A549 (cell line): ENCODE measurements around the gene P2RX6. TPM values are rescaled to one million over a fixed set of nuclear protein-coding genes. Genes with fewer than 3 reads are reported as not detected.

Experiments used
- ATAC-seq, 2 experiments: fragments of 200-7000 bp in 1 of 2; fragments of >200 bp in 1 of 2; cut with Nextera tagmentation in 1 of 2; cut with Tn5 transposase in 1 of 2; 3 replicates each; pipeline versions ENCODE4 v1.8.0 to v1.9.1; 2018 to 2020; ENCODE audit warnings: mild to moderate bottlenecking in 1 of 2, moderate library complexity in 1 of 2
- CTCF ChIA-PET: fragments of 300-600 bp; sonication (Branson Sonifier 250); formaldehyde crosslinking; extraction: SDS; loops from one replicate; lab custom pipeline; 2021; ENCODE audit warnings: antibody characterized with exemption, inconsistent platforms; lab: Yijun Ruan, JAX
- POLR2A ChIA-PET: fragments of 350-600 bp; formaldehyde crosslinking; extraction: SDS; loops from one replicate; lab custom pipeline; 2021; ENCODE audit warnings: antibody characterized with exemption, inconsistent platforms; lab: Yijun Ruan, JAX
- DNase-seq, 2 experiments: peaks; one replicate each; pipeline versions ENCODE4 v3.0.0 to v3.0.0-alpha.2; 2011 to 2016; ENCODE audit warnings: low read depth in 1 of 2, low spot score in 1 of 2
- FAIRE-seq: peaks from 2 replicates; lab custom pipeline; 2011; peaks lifted over from hg19 to GRCh38; lab: Jason Lieb, UNC
- H3K27ac ChIP-seq, 2 experiments: fragments of >200 bp; sonication (Bioruptor Twin); formaldehyde crosslinking; 3 replicates each; pipeline ENCODE4 v1.5.1; 2016 to 2017
- H3K4me1 ChIP-seq: fragments of >200 bp; sonication (Bioruptor Twin); formaldehyde crosslinking; 3 replicates; pipeline ENCODE4 v1.6.1; 2016
- H3K4me2 ChIP-seq: fragments of >200 bp; sonication (Bioruptor Twin); formaldehyde crosslinking; 3 replicates; pipeline ENCODE4 v1.6.1; 2016
- H3K4me3 ChIP-seq: fragments of >200 bp; sonication (Bioruptor Twin); formaldehyde crosslinking; 3 replicates; pipeline ENCODE4 v1.5.1; 2016
- H3K9me3 ChIP-seq: fragments of >200 bp; sonication (Bioruptor Twin); formaldehyde crosslinking; 3 replicates; pipeline ENCODE4 v1.6.1; 2016
- ATOH8 ChIP-seq: fragments of 250-450 bp; sonication (Bioruptor Pico); IDR thresholded peaks from 2 replicates; pipeline ENCODE4 v1.5.0; 2020; ENCODE audit warnings: low read depth, mild to moderate bottlenecking, moderate library complexity
- BCL3 ChIP-seq: fragments of >200 bp; sonication (Bioruptor Twin); formaldehyde crosslinking; IDR thresholded peaks from 3 replicates; pipeline ENCODE4 v1.6.1; 2016
- CTCF ChIP-seq: fragments of >200 bp; sonication (Bioruptor Twin); formaldehyde crosslinking; IDR thresholded peaks from 3 replicates; pipeline ENCODE4 v1.5.1; 2016
- E2F6 ChIP-seq: IDR thresholded peaks from 2 replicates; pipeline ENCODE4 v1.6.1; 2012; ENCODE audit warnings: low read depth, borderline replicate concordance
- EHF ChIP-seq: fragments of 250-450 bp; sonication (Bioruptor Pico); IDR thresholded peaks from 2 replicates; pipeline ENCODE4 v1.5.0; 2020; ENCODE audit warnings: mild to moderate bottlenecking
- EHMT2 ChIP-seq: fragments of 200-600 bp; sonication (generic); IDR thresholded peaks from 2 replicates; pipeline ENCODE4 v1.6.1; 2016; ENCODE audit warnings: antibody characterized with exemption, low read depth, mild to moderate bottlenecking, moderate library complexity
- ELK1 ChIP-seq: fragments of 150-350 bp; IDR thresholded peaks from 2 replicates; pipeline ENCODE4 v1.6.1; 2014; ENCODE audit warnings: low read depth, mild to moderate bottlenecking, low read length
- FOSL2 ChIP-seq, 2 experiments: fragments of 450-650 bp in 1 of 2; fragments of >200 bp in 1 of 2; sonication (Bioruptor Twin) in 1 of 2; formaldehyde crosslinking; IDR thresholded peaks; 2 replicates each; pipeline versions ENCODE4 v1.5.0 to v1.6.1; 2016 to 2020; ENCODE audit warnings: mild to moderate bottlenecking in 1 of 2, moderate library complexity in 1 of 2
- GATA3 ChIP-seq: IDR thresholded peaks from 2 replicates; pipeline ENCODE4 v1.6.1; 2012; ENCODE audit warnings: borderline replicate concordance
- HDAC2 ChIP-seq: fragments of 200-600 bp; sonication (generic); IDR thresholded peaks from 2 replicates; pipeline ENCODE4 v1.6.1; 2016
- HES2 ChIP-seq: fragments of >200 bp; sonication (Bioruptor Twin); formaldehyde crosslinking; IDR thresholded peaks from 2 replicates; pipeline ENCODE4 v1.6.1; 2016
- HMGXB4 ChIP-seq: fragments of 250-450 bp; sonication (Bioruptor Pico); IDR thresholded peaks from 2 replicates; pipeline ENCODE4 v1.5.0; 2021; ENCODE audit warnings: mild to moderate bottlenecking, moderate library complexity, borderline replicate concordance
- HOXB13 ChIP-seq: fragments of 250-450 bp; sonication (Bioruptor Pico); IDR thresholded peaks from 2 replicates; pipeline ENCODE4 v1.5.0; 2020; ENCODE audit warnings: low read depth, mild to moderate bottlenecking, moderate library complexity
- JUN ChIP-seq, 2 experiments: fragments of >200 bp; sonication (Bioruptor Twin); formaldehyde crosslinking; IDR thresholded peaks; 2 replicates in 1 of 2; 3 replicates in 1 of 2; pipeline ENCODE4 v1.6.1; 2016 to 2017
- MAX ChIP-seq: IDR thresholded peaks from 2 replicates; pipeline ENCODE4 v1.6.1; 2012
- POLR2A ChIP-seq: IDR thresholded peaks from 2 replicates; pipeline ENCODE4 v1.6.1; 2012; ENCODE audit warnings: mild to moderate bottlenecking, low read length
- POLR2AphosphoS2 ChIP-seq: conservative IDR thresholded peaks from 2 replicates; pipeline ENCODE4 v1.6.1; 2012; ENCODE audit warnings: low read length, improper control_type of control experiment, inconsistent platforms
- RARB ChIP-seq: fragments of 250-450 bp; sonication (Bioruptor Pico); IDR thresholded peaks from 2 replicates; pipeline ENCODE4 v1.8.0; 2021; ENCODE audit warnings: mild to moderate bottlenecking, moderate library complexity
- USF2 ChIP-seq: fragments of 450-650 bp; IDR thresholded peaks from 2 replicates; pipeline ENCODE4 v1.6.1; 2014; ENCODE audit warnings: antibody characterized with exemption
- ZFP36 ChIP-seq: fragments of 450-650 bp; IDR thresholded peaks from 2 replicates; pipeline ENCODE4 v1.6.1; 2014; ENCODE audit warnings: borderline replicate concordance; ENCODE audit not compliant: partially characterized antibody
- ZNF302 ChIP-seq: fragments of 250-450 bp; sonication (Bioruptor Pico); IDR thresholded peaks from 2 replicates; pipeline ENCODE4 v1.9.0; 2021; ENCODE audit warnings: inconsistent platforms, mild to moderate bottlenecking, moderate library complexity
- ZSCAN20 ChIP-seq: fragments of 250-450 bp; sonication (Bioruptor Pico); IDR thresholded peaks from 2 replicates; pipeline ENCODE4 v1.8.0; 2022; ENCODE audit warnings: mild to moderate bottlenecking, moderate library complexity
- WGBS: methylation state at CpG from one replicate; pipeline ENCODE4 v1.1.6; 2017; ENCODE audit errors: missing lambda C conversion rate; 5-methylcytosine and 5-hydroxymethylcytosine counted together
- polyA plus RNA-seq, 4 experiments: library from polyadenylated mRNA; depleted of rRNA in 3 of 4; stranded (reverse); fragments of >200 nt; fragmentation: RNase III in 1 of 4; extraction: RNeasy Plus Mini Kit Qiagen cat#74134 plus additional on column Dnase treatment in 1 of 4; gene quantifications; 2 replicates in 3 of 4; 3 replicates in 1 of 4; pipeline ENCODE4 v1.2.3, GENCODE V29; 2011 to 2017

Gene P2RX6
- polyA plus RNA-seq, 2 of the 4 experiments (the other 2 are of a cell fraction) = 0.67 to 0.92 TPM

GRCh38 chr22:21064917-21065864, 50.2 kb downstream of the P2RX6 start:
- FAIRE-seq = no peak
- Histone ChIP-seq H3K27ac (no peak overlapping the region), H3K9me3 (no peaks in the 10 kb centered on the region), H3K4me1 (no peaks in the 10 kb centered on the region), H3K4me3 (no peak overlapping the region), H3K4me2 (no peak overlapping the region)
- CTCF ChIA-PET = no interaction called here
- POLR2A ChIA-PET = no interaction called here
- no peak for ATAC-seq
- no peak for DNase-seq
- 48% methylated on average over 13 of the region's 13 CpGs for WGBS
- no peak for TF ChIP-seq HDAC2
- TF ChIP-seq MAX = no peak
- no peak for TF ChIP-seq USF2
- no peak for TF ChIP-seq POLR2A
- TF ChIP-seq HOXB13 (CRISPR knock-in tag) = no peak
- no peak for TF ChIP-seq FOSL2 (IDR thresholded peaks at IDR 0.05)
- no peak for TF ChIP-seq FOSL2 (CRISPR knock-in tag; IDR thresholded peaks at IDR 0.05)
- TF ChIP-seq RARB (CRISPR knock-in tag) = no peak
- TF ChIP-seq ELK1 = no peak
- TF ChIP-seq JUN (IDR thresholded peaks at IDR 0.05) = no peak
- no peak for TF ChIP-seq ZSCAN20 (CRISPR knock-in tag)
- no peak for TF ChIP-seq POLR2AphosphoS2
- no peak for TF ChIP-seq EHMT2

GRCh38 chr22:21067075-21067900, 52.3 kb downstream of the P2RX6 start:
- Histone ChIP-seq H3K4me1 (no peaks in the 10 kb centered on the region), H3K9me3 (no peaks in the 10 kb centered on the region), H3K27ac (no peak overlapping the region), H3K4me2 (no peak overlapping the region), H3K4me3 (no peak overlapping the region)
- POLR2A ChIA-PET = no interaction called here
- ATAC-seq = no peak
- CTCF ChIA-PET = no interaction called here
- FAIRE-seq = no peak
- no peak for DNase-seq
- WGBS = 62% methylated on average over 13 of the region's 28 CpGs
- no peak for TF ChIP-seq GATA3
- TF ChIP-seq HMGXB4 (CRISPR knock-in tag) = no peak
- TF ChIP-seq ATOH8 (CRISPR knock-in tag) = no peak
- TF ChIP-seq CTCF = no peak
- no peak for TF ChIP-seq HES2
- no peak for TF ChIP-seq EHF (CRISPR knock-in tag)
- no peak for TF ChIP-seq MAX
- no peak for TF ChIP-seq ZNF302 (CRISPR knock-in tag)
- TF ChIP-seq E2F6 = no peak
- no peak for TF ChIP-seq ZFP36
- no peak for TF ChIP-seq POLR2A
- no peak for TF ChIP-seq RARB (CRISPR knock-in tag)
- no peak for TF ChIP-seq BCL3
